GM20000 (cell line): Measurements from ENCODE around the gene RHBG.

ENCODE experiments used
- DNase-seq: peaks from one replicate; pipeline ENCODE4 v3.0.0; 2012; ENCODE audit warnings: low spot score
- CTCF ChIP-seq: IDR thresholded peaks from 2 replicates; pipeline ENCODE4 v1.5.1; 2012; ENCODE audit warnings: mild to moderate bottlenecking, control low read depth; ENCODE audit errors: extremely low read depth, missing control alignments

RHBG gene

GRCh38 chr1:156423422-156424352, 54.7 kb downstream of the RHBG start:
- no peak for TF ChIP-seq CTCF
- no peak for DNase-seq

GRCh38 chr1:156424806-156425432, 55.9 kb downstream of the RHBG start:
- DNase-seq: no peak
- no peak for TF ChIP-seq CTCF

GRCh38 chr1:156425943-156426342, 56.9 kb downstream of the RHBG start:
- no peak for DNase-seq
- TF ChIP-seq CTCF: no peak

- no peak for TF ChIP-seq CTCF
- DNase-seq: no peak
These were observed 58.9 kb downstream of the RHBG start for GRCh38 chr1:156427957-156428356.

- no peak for TF ChIP-seq CTCF
- DNase-seq: no peak
These were observed 59.8 kb downstream of the RHBG start for GRCh38 chr1:156428746-156429288.

- no peak for DNase-seq
- no peak for TF ChIP-seq CTCF
These were observed 60.5 kb downstream of the RHBG start for GRCh38 chr1:156429313-156430060.
